ENCODE results near the gene FAM151B. TPM values are rescaled to one million over a fixed set of nuclear protein-coding genes. Genes with fewer than 3 reads are reported as not detected.

FAM151B gene
- total and polyA plus RNA-seq, 2 experiments from 2014 or later = 0.84 to 1.0 TPM

DNA sequence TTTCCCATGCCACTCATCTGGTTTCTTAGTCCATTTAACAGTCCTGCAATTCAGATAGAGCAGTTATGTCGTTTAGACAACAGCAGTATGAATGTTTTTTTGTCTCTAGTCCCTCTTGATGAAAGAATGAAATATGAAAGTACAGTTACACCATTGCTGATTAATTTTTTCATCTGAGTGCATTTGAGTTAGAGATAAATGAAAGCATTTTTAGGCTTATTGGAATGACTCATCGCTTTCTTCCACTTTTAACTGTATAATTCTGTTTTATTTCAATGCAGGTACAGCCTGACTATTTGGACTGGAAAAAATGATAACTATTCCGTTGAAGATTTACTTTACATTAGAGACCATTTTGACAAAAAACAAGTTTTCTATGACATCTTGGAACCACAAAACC is 53.5 kb downstream of the FAM151B start:
- H3K36me3 ChIP-seq = no peaks in the 10 kb centered on the region
- H3K27ac ChIP-seq = no peak overlapping the region
- H3K4me1 ChIP-seq (ENCODE audit: low read depth) = no peaks in the 10 kb centered on the region
- H3K27me3 ChIP-seq = no peaks in the 10 kb centered on the region
- no peak overlapping the region for H3K4me3 ChIP-seq
- H3K9me3 ChIP-seq (ENCODE audit: low read depth) = no peaks in the 10 kb centered on the region
- TF ChIP-seq, protein P1, sequence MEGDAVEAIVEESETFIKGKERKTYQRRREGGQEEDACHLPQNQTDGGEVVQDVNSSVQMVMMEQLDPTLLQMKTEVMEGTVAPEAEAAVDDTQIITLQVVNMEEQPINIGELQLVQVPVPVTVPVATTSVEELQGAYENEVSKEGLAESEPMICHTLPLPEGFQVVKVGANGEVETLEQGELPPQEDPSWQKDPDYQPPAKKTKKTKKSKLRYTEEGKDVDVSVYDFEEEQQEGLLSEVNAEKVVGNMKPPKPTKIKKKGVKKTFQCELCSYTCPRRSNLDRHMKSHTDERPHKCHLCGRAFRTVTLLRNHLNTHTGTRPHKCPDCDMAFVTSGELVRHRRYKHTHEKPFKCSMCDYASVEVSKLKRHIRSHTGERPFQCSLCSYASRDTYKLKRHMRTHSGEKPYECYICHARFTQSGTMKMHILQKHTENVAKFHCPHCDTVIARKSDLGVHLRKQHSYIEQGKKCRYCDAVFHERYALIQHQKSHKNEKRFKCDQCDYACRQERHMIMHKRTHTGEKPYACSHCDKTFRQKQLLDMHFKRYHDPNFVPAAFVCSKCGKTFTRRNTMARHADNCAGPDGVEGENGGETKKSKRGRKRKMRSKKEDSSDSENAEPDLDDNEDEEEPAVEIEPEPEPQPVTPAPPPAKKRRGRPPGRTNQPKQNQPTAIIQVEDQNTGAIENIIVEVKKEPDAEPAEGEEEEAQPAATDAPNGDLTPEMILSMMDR (IDR thresholded peaks at IDR 0.05; ENCODE audit: low read depth, low read length) = no peak
- DNase-seq (ENCODE audit: low read depth in 1 of 2, low spot score in 1 of 2) = peak in 1 of 2 donors; percentile 12

DNA sequence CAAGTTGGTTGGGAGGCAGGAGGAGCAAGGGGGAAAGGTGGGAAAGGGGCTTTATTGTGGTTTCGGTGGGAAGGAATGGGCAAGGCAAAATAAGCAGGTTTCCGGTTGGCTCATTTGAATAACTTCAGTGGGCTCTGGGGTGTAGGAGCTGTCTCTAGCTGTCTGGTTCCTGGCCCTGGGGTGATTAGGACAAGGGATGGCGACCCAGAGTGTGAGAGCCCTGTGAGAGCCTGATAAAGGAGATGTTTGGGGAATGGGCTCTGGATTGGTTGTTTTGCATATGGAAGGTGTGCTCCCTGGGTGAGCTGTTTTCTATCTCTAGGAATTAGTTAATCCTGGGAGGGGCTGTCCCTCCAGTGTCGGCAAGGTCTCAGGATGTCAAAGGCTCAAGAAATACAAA is 66.7 kb downstream of the FAM151B start:
- H3K9me3 ChIP-seq (ENCODE audit: low read depth) = no peaks in the 10 kb centered on the region
- H3K4me1 ChIP-seq (ENCODE audit: low read depth) = no peaks in the 10 kb centered on the region
- no peak overlapping the region for H3K4me3 ChIP-seq
- H3K36me3 ChIP-seq = no peaks in the 10 kb centered on the region
- H3K27ac ChIP-seq = no peak overlapping the region
- no peaks in the 10 kb centered on the region for H3K27me3 ChIP-seq
- DNase-seq (ENCODE audit: low read depth in 1 of 2, low spot score in 1 of 2) = no peak
- TF ChIP-seq, protein P1 (IDR thresholded peaks at IDR 0.05; ENCODE audit: low read depth, low read length) = no peak

DNA sequence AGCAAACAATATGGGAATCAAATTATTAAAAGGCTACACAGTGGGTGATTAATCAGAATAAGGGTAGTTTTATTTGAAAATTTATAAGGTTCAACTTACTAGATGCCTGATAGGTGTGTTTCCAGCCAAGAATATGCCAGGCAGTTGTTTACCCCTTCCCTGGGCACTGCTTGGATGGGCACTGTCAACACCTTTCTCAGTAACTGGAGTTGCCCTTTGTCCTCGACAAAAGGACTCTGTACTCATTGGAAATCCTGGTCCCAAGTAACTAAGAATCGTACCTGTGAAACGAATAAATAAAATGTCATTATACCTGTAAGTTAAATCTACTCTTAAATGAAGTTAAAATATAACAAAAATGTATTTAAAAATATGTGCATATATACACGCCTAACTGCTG is 67.2 kb downstream of the FAM151B start:
- DNase-seq (ENCODE audit: low read depth in 1 of 2, low spot score in 1 of 2) = no peak
- Histone ChIP-seq H3K27ac (no peak overlapping the region), H3K4me1 (ENCODE audit: low read depth) (no peaks in the 10 kb centered on the region), H3K4me3 (no peak overlapping the region), H3K36me3 (no peaks in the 10 kb centered on the region), H3K27me3 (no peaks in the 10 kb centered on the region), H3K9me3 (ENCODE audit: low read depth) (no peaks in the 10 kb centered on the region)
- TF ChIP-seq, protein P1 (IDR thresholded peaks at IDR 0.05; ENCODE audit: low read depth, low read length) = no peak

DNA sequence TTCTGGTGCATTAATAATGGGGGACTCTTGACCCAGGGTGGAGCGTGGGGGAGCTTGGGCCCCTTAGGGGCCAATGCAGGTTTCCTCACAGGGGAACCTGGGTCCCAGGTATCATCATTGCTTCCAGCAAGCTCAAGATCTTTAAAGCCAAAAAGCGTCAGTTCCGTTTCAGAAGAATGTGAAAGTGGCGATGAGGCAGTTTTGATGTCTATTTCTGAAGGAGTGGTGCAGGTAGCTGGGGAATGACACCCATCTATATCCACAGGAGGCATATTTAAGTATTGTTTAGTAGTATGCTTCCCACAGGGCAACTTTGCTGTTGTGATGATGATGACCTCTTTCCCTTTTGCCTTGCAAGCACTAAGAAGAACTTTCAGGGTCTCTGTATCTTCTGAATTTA is 71.3 kb downstream of the FAM151B start:
- Histone ChIP-seq H3K36me3 (no peaks in the 10 kb centered on the region), H3K9me3 (ENCODE audit: low read depth) (no peaks in the 10 kb centered on the region), H3K4me1 (ENCODE audit: low read depth) (no peaks in the 10 kb centered on the region), H3K27ac (no peak overlapping the region), H3K4me3 (no peak overlapping the region), H3K27me3 (peaks cover 18% of the 10 kb centered on the region)
- DNase-seq (ENCODE audit: low read depth in 1 of 2, low spot score in 1 of 2) = no peak
- TF ChIP-seq, protein P1 (IDR thresholded peaks at IDR 0.05; ENCODE audit: low read depth, low read length) = no peak

DNA sequence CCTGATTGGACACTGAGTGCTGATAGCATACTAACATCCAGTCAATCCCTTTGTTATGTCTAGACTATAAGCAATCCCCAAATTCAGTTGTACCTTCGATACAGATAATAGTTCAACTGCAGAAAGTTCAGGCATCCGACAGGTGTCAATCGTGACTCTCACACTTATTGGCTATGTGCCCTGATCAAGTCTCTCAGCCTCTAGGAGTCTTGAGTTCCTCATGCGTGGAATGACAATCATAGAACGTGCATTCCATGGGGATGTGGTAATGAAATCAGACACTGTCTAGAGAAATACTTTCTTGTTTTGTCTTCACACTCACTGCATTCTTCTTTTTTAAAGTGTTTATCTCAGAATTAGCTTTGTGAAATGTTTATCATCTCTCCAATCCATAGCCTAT is 77.4 kb downstream of the FAM151B start:
- Histone ChIP-seq H3K9me3 (ENCODE audit: low read depth) (no peaks in the 10 kb centered on the region), H3K4me3 (no peak overlapping the region), H3K27me3 (peaks cover 72% of the 10 kb centered on the region), H3K27ac (no peak overlapping the region), H3K36me3 (no peaks in the 10 kb centered on the region), H3K4me1 (ENCODE audit: low read depth) (no peaks in the 10 kb centered on the region)
- DNase-seq (ENCODE audit: low read depth in 1 of 2, low spot score in 1 of 2) = no peak
- TF ChIP-seq, protein P1 (IDR thresholded peaks at IDR 0.05; ENCODE audit: low read depth, low read length) = no peak

All from cardiac muscle cell (in vitro differentiated cells and primary cell).